Measurements from ENCODE around the gene PARD6G.

GRCh38 chr18:80213182-80213581, 34.1 kb downstream of the PARD6G start:
- no peak for TF ChIP-seq POLR2A (IDR thresholded peaks at IDR 0.05; ENCODE audit: low read depth, low read length)
- no peak for TF ChIP-seq POLR2AphosphoS5 (IDR thresholded peaks at IDR 0.05; ENCODE audit: low read depth, low read length)
